ENCODE measurements around the gene LFNG.

The LFNG gene

DNA sequence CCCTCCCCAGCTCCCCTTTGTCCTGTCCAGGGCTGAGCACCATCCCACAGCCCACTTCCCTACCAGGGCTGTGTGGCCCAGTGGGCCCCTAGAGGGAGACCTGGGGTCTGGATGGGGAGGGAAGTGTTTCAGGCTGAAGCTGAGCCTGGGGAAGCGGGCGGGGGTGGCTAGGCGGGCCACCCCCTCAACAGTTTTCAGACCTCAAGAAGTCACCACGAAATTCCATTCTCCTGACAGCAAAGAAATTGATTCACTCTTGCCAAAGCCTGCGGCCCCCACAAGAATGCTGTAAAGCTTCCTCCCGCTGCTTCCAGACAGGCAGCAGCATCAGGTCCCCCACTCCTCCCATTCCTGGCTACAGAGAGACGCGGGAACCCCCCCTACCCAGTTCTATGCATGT, 2.5 kb upstream of the LFNG start:
- TF ChIP-seq, protein P1, sequence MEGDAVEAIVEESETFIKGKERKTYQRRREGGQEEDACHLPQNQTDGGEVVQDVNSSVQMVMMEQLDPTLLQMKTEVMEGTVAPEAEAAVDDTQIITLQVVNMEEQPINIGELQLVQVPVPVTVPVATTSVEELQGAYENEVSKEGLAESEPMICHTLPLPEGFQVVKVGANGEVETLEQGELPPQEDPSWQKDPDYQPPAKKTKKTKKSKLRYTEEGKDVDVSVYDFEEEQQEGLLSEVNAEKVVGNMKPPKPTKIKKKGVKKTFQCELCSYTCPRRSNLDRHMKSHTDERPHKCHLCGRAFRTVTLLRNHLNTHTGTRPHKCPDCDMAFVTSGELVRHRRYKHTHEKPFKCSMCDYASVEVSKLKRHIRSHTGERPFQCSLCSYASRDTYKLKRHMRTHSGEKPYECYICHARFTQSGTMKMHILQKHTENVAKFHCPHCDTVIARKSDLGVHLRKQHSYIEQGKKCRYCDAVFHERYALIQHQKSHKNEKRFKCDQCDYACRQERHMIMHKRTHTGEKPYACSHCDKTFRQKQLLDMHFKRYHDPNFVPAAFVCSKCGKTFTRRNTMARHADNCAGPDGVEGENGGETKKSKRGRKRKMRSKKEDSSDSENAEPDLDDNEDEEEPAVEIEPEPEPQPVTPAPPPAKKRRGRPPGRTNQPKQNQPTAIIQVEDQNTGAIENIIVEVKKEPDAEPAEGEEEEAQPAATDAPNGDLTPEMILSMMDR (conservative IDR thresholded peaks at IDR 0.05; ENCODE audit: control insufficient read depth, insufficient read depth, low read depth, low read length) = no peak
- H3K4me3 ChIP-seq (ENCODE audit: control insufficient read depth, low read depth, low read length) = no peak overlapping the region
- peak; percentile 88 for DNase-seq (ENCODE audit: low read depth)

DNA sequence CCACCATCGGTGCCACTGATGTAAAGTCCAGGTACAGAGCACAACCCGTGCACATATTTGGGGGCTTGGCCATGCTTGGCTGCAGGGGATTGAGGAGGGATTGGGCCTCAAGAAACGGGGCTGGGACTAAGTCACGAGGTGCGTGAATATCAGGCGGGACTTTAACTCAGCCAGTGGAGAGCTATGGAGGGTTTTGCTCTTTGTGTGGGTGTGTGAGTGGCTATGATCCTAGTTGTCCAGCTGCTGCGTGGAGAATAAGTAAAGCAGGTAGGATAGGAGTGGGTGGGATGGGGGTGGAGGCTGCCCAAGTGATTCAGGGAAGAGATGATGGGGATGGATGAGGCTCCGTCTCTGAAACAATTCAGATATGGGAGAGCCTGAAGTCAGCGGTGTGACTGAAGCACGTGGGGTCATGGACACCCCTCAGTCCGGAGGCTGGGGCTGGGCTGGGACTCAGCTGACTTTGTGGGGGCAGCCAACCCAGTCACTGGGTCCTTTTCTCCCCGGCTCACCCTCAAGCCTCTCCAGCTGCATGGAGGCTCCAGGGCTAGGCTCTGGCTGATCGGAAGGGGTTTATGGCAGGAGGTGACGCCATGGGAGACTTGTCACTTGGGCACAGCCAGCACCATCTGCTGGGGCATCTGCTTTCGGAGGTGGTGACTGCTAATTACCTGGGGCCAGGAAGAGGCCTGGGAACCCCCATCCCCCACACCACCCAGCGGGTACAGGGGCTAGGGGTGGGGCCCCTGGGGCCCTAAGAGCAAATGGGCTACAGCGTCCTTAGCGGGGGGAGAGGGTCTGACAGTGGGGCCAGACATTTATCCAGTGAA, 1.7 kb upstream of the LFNG start:
- peak; percentile 60 for DNase-seq (ENCODE audit: low read depth)
- H3K4me3 ChIP-seq (ENCODE audit: control insufficient read depth, low read depth, low read length) = no peak overlapping the region
- TF ChIP-seq, protein P1 (conservative IDR thresholded peaks at IDR 0.05; ENCODE audit: control insufficient read depth, insufficient read depth, low read depth, low read length) = no peak

DNA sequence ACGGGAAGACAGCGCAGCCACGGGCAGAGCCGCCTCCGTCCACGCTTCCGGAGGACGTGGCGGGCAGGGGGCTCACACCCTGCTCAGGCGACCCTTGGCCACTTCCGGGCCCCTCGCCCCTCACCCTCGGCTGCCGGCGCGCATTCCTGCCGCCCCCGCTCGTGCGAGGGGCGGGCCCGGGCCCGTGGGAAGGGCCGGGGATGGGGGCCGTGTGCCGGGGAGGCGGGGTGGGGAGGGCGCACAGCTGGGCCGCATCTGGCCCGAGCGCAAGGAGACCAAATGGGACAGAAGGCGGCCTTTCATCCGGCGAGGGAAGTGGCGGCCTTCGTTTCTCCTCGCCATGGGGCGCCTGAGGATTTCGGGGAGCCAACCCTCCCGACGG, 846 bp upstream of the LFNG start:
- peak overlapping the region; percentile 34 for H3K4me3 ChIP-seq (ENCODE audit: control insufficient read depth, low read depth, low read length)
- DNase-seq (ENCODE audit: low read depth) = no peak
- TF ChIP-seq, protein P1 (conservative IDR thresholded peaks at IDR 0.05; ENCODE audit: control insufficient read depth, insufficient read depth, low read depth, low read length) = no peak

DNA sequence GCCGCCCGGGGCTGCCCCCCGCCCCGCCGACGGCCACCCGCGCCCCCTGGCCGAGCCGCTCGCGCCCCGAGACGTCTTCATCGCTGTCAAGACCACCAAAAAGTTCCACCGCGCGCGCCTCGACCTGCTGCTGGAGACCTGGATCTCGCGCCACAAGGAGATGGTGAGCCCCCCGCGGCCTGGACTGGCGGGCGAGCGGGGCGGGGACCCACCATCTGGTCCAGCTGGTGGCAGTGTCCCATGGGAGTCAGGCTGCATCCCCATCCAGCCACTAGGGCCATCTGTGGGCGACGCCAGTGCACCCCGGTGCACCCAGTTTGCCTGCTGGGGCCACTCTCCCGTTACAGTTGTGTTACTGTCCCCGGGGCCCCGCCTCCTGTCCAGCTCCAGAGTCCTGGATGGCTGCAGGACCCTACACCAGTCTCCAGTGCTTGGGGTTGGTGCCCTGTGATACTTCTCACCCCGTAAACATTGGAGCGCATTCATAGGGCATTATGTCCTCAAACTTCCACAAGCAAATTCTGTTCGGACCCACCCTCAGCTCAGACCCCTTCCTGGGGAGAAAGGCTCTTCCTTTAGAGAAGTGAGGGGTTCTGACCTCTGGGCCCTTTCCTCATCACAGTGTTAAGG, 672 bp downstream of the LFNG start:
- no peak for DNase-seq (ENCODE audit: low read depth)
- TF ChIP-seq, protein P1 (conservative IDR thresholded peaks at IDR 0.05; ENCODE audit: control insufficient read depth, insufficient read depth, low read depth, low read length) = no peak
- peak overlapping the region; percentile 37 for H3K4me3 ChIP-seq (ENCODE audit: control insufficient read depth, low read depth, low read length)

DNA sequence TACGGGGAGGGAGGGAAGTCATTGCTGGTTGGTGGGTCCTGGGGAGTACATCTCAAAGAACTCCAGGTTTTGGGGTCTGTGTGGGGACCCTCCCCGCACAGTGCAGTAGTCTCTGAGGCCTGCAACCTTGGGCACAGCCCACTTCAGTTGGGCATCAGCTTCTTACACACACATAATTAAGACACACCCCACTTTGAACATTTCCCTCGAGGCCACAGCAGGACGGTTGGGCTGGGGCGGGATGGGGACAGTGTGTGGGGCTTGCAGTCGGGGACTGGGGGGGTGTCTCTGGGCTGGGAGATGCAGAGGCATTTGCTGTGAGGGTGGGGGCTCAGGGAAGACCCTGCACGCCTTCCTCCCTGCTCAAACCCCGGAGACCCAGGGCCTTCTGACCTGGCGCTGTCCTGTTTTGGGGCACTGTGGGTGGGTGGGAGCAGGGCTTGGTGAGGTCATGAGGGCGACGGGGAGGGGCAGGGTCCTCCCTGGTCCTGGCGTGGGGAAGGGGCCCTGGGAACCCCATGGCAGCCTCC, 1.3 kb downstream of the LFNG start:
- peak overlapping the region; percentile 37 for H3K4me3 ChIP-seq (ENCODE audit: control insufficient read depth, low read depth, low read length)
- no peak for DNase-seq (ENCODE audit: low read depth)
- TF ChIP-seq, protein P1 (conservative IDR thresholded peaks at IDR 0.05; ENCODE audit: control insufficient read depth, insufficient read depth, low read depth, low read length) = no peak

DNA sequence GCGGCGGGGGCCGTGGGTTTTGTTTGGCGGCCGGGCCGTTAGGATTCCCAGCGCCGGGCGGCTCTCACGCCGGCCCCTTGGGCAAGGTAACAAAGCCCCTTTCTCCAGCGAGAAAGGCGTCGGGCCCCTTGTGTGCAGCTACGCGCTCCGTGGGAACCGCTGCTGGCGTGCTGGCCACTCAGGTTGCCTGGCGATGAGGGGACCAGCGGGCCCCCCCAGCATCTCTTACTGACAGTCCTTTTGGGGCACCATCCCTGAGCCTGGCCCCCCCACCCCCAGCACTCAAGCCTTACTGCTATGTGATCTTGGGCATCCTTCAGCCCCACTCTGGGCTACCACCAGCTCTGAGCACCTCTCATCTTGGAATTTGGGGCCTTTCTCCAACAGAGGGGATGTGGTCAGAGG, 1.8 kb downstream of the LFNG start:
- no peak for DNase-seq (ENCODE audit: low read depth)
- H3K4me3 ChIP-seq (ENCODE audit: control insufficient read depth, low read depth, low read length) = peak overlapping the region; percentile 6
- TF ChIP-seq, protein P1 (conservative IDR thresholded peaks at IDR 0.05; ENCODE audit: control insufficient read depth, insufficient read depth, low read depth, low read length) = no peak

Measured in fibroblast of mammary gland (primary cell).